ENCODE results near the gene TUSC2.

The TUSC2 gene

GRCh38 chr3:50296721-50297383 is 31.2 kb downstream of the TUSC2 start:
- TF ChIP-seq CTCF (IDR thresholded peaks at IDR 0.05): no peak

DNA sequence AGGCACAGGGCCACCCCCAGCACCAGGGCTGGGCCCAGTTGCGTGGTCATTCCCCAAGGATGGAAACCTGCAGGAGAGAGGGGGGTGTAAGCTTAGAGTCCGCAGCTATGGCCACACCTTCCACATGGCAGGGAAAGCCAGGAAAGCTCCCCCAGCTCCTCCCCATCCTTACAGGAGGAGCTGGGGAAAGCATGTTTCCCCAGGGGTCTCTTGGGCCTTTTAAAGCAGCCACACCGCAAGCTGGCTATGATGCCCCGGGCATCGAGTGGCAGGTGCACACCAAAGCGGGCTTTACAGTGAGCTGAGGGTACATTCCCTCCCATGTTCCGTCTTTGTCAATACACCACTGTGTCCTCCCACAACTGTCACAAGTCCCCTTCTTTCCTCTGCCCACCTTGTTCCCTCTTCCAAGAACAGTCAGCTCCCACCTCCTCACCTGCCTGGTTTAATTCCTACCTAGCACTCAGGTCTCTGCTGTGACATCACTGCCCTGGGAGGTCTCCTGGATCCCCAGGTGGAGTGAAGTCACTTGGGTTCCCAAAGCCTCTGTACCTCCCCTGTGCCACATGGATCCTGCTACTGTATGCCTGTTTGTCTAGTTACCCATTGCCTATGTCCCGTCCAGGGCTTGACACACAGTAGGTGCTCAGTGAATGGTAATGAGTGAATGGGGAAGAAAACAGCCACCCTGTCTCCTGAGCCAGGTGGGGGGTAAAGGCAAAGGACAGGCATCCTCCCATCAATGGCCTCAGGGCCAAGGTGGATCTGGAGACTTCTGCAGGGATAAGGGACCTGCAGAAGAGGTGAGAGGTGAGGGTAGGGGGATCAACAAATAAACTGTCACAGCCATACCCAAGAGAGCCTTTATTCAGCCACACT is 32.2 kb downstream of the TUSC2 start:
- TF ChIP-seq CTCF (IDR thresholded peaks at IDR 0.05): no peak

GRCh38 chr3:50294492-50295403 is 33.3 kb downstream of the TUSC2 start:
- no peak for TF ChIP-seq CTCF (IDR thresholded peaks at IDR 0.05)

DNA sequence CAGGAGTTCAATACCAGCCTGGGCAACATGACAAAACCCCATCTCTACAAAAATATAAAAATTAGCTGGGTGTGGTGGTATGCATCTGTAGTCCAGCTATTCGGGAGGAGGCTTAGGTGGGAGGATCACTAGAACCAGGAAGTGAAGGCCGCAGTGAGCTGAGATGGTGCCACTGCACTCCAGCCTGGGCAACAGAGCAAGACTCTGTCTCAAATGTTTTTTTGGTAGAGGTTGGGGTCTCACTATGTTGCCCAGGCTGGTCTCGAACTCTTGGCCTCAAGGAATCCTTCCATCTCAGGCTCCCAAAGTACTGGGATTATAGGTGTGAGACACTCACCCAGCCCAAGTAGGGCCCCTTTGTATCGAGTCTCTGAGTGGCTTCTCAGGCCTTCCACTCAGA is 33.9 kb downstream of the TUSC2 start:
- no peak for TF ChIP-seq CTCF (IDR thresholded peaks at IDR 0.05)

DNA sequence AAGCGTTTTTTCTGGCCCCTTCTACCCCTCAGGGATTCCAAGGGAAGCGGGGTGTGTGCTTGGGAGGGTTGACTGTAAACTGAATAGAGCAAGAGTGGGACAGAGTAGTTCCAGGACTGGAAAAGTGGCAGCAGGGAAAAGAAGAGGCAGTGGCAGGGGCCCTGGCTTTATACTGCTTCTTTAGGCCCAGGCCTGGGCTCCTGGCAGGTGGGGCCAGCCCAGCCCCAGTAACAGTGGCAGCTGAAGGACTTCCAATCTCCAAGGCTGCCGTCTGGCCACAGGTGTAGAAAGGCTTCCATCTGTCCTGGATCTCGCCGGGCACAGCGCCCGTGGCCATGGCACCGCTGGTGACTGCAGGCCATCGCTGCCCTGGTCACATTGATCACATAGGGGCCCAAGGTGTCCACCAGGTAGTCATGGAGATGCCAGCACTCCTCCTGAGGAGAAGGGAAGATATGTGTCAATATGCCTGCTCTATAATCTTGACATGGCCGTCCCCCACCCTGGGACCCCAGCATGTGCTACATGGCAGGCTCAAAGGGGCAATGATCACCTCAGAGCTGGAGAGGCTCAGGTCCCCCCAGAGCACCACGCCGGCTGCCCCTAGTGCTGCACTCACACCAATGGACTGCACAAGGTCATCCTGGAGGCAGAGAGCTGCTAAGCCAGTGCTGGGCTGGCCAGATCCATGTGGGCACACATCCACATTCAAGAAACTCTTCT is 34.8 kb downstream of the TUSC2 start:
- TF ChIP-seq CTCF (IDR thresholded peaks at IDR 0.05): no peak

GRCh38 chr3:50292159-50293078 is 35.6 kb downstream of the TUSC2 start, which contains the start of gene IFRD2:
TSS of gene IFRD2 (minus strand) at chr3:50292429. CDS start at chr3:50292274, 155 bp downstream.
- TF ChIP-seq CTCF (IDR thresholded peaks at IDR 0.05): no peak
